Measurements from ENCODE around the gene CCNL2.

GRCh38 chr1:1420654-1421141 lies 21.6 kb upstream of the CCNL2 start:
- TF ChIP-seq, protein P1, sequence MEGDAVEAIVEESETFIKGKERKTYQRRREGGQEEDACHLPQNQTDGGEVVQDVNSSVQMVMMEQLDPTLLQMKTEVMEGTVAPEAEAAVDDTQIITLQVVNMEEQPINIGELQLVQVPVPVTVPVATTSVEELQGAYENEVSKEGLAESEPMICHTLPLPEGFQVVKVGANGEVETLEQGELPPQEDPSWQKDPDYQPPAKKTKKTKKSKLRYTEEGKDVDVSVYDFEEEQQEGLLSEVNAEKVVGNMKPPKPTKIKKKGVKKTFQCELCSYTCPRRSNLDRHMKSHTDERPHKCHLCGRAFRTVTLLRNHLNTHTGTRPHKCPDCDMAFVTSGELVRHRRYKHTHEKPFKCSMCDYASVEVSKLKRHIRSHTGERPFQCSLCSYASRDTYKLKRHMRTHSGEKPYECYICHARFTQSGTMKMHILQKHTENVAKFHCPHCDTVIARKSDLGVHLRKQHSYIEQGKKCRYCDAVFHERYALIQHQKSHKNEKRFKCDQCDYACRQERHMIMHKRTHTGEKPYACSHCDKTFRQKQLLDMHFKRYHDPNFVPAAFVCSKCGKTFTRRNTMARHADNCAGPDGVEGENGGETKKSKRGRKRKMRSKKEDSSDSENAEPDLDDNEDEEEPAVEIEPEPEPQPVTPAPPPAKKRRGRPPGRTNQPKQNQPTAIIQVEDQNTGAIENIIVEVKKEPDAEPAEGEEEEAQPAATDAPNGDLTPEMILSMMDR (IDR thresholded peaks at IDR 0.05), result no peak
- TF ChIP-seq POLR2A (IDR thresholded peaks at IDR 0.05), result no peak

Data from vagina (tissue), 2 donors.